ENCODE data around the gene BAK1. TPM values are rescaled to one million over a fixed set of nuclear protein-coding genes. Genes with fewer than 3 reads are reported as not detected.

BAK1 gene
- total and polyA plus RNA-seq, 2 of the 13 experiments (the other 11 are each of a cell fraction or from before 2014, with no cell fraction given): 15.0 to 23.8 TPM

DNA sequence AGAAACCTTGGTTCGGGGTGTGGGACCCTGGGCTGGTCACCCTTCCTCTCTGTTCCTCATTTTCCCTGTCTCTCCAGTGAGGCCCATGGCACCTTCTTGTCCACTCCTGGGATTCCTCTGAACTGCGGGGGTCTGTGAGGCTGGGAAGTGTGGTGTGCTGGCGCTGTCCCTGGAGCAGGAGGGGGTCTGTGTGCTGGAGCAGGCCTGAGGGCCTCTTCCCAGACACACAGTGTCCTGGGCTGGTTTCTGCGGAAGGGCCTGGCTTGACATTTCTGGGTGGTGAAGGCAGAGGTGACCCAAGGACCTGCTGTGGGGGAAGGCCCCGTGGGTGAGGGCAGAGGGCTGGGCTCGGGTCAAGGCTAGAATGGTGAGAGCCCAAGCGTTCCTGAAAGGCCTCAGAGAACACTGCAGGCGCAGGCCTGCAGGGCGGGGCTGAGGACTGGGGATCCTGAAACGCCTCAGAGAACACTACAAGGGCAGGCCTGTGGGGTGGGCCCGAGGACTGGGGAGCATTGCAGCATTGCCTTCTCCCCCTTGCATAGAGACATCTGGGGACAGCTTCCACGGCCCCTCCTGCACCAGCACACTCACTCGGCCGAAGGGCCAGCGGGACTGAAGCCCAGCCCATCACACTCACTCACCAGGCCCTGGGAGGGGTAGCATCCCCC is 10.6 kb upstream of the BAK1 start (continued):
- 0 out of 2 replicates have a peak, but pooled peaks have one; percentile 5 for TF ChIP-seq PITX1 (CRISPR knock-in tag; IDR thresholded peaks at IDR 0.05)
- 0 out of 2 replicates have a peak, but pooled peaks have one; percentile 28 for TF ChIP-seq CREM (IDR thresholded peaks at IDR 0.05)
- TF ChIP-seq CREM (CRISPR knock-in tag; IDR thresholded peaks at IDR 0.05): no peak
- 0 out of 2 replicates have a peak, but pooled peaks have one; percentile 48 for TF ChIP-seq ZNF713 (CRISPR knock-in tag; IDR thresholded peaks at IDR 0.05)
- 0 out of 2 replicates have a peak, but pooled peaks have one; percentile 11 for TF ChIP-seq ARID2 (CRISPR knock-in tag; IDR thresholded peaks at IDR 0.05; ENCODE audit: borderline replicate concordance)
- 0 out of 2 replicates have a peak, but pooled peaks have one; percentile 9 for TF ChIP-seq ZNF83 (CRISPR knock-in tag; IDR thresholded peaks at IDR 0.05; ENCODE audit: borderline replicate concordance)
- TF ChIP-seq ZMYM2 (CRISPR knock-in tag; IDR thresholded peaks at IDR 0.05): peak; percentile 68; the same call in 1 of the 2 replicates
- TF ChIP-seq, protein P1, sequence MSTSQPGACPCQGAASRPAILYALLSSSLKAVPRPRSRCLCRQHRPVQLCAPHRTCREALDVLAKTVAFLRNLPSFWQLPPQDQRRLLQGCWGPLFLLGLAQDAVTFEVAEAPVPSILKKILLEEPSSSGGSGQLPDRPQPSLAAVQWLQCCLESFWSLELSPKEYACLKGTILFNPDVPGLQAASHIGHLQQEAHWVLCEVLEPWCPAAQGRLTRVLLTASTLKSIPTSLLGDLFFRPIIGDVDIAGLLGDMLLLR (CRISPR knock-in tag; IDR thresholded peaks at IDR 0.05): no peak
- TF ChIP-seq, protein P2, sequence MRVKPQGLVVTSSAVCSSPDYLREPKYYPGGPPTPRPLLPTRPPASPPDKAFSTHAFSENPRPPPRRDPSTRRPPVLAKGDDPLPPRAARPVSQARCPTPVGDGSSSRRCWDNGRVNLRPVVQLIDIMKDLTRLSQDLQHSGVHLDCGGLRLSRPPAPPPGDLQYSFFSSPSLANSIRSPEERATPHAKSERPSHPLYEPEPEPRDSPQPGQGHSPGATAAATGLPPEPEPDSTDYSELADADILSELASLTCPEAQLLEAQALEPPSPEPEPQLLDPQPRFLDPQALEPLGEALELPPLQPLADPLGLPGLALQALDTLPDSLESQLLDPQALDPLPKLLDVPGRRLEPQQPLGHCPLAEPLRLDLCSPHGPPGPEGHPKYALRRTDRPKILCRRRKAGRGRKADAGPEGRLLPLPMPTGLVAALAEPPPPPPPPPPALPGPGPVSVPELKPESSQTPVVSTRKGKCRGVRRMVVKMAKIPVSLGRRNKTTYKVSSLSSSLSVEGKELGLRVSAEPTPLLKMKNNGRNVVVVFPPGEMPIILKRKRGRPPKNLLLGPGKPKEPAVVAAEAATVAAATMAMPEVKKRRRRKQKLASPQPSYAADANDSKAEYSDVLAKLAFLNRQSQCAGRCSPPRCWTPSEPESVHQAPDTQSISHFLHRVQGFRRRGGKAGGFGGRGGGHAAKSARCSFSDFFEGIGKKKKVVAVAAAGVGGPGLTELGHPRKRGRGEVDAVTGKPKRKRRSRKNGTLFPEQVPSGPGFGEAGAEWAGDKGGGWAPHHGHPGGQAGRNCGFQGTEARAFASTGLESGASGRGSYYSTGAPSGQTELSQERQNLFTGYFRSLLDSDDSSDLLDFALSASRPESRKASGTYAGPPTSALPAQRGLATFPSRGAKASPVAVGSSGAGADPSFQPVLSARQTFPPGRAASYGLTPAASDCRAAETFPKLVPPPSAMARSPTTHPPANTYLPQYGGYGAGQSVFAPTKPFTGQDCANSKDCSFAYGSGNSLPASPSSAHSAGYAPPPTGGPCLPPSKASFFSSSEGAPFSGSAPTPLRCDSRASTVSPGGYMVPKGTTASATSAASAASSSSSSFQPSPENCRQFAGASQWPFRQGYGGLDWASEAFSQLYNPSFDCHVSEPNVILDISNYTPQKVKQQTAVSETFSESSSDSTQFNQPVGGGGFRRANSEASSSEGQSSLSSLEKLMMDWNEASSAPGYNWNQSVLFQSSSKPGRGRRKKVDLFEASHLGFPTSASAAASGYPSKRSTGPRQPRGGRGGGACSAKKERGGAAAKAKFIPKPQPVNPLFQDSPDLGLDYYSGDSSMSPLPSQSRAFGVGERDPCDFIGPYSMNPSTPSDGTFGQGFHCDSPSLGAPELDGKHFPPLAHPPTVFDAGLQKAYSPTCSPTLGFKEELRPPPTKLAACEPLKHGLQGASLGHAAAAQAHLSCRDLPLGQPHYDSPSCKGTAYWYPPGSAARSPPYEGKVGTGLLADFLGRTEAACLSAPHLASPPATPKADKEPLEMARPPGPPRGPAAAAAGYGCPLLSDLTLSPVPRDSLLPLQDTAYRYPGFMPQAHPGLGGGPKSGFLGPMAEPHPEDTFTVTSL (CRISPR knock-in tag; IDR thresholded peaks at IDR 0.05; ENCODE audit: borderline replicate concordance): peak; percentile 10; the same call in 1 of the 2 replicates
- TF ChIP-seq SP5 (CRISPR knock-in tag; IDR thresholded peaks at IDR 0.05; ENCODE audit: borderline replicate concordance, low read depth): peak; percentile 60
- TF ChIP-seq, protein P3, sequence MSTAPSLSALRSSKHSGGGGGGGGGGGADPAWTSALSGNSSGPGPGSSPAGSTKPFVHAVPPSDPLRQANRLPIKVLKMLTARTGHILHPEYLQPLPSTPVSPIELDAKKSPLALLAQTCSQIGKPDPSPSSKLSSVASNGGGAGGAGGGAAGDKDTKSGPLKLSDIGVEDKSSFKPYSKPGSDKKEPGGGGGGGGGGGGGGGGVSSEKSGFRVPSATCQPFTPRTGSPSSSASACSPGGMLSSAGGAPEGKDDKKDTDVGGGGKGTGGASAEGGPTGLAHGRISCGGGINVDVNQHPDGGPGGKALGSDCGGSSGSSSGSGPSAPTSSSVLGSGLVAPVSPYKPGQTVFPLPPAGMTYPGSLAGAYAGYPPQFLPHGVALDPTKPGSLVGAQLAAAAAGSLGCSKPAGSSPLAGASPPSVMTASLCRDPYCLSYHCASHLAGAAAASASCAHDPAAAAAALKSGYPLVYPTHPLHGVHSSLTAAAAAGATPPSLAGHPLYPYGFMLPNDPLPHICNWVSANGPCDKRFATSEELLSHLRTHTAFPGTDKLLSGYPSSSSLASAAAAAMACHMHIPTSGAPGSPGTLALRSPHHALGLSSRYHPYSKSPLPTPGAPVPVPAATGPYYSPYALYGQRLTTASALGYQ (CRISPR knock-in tag; IDR thresholded peaks at IDR 0.05): no peak
- TF ChIP-seq STAG1 (CRISPR knock-in tag; IDR thresholded peaks at IDR 0.05): peak; percentile 24
- peak; percentile 72 for TF ChIP-seq PHF8 (CRISPR knock-in tag; IDR thresholded peaks at IDR 0.05)
- TF ChIP-seq, protein P4, sequence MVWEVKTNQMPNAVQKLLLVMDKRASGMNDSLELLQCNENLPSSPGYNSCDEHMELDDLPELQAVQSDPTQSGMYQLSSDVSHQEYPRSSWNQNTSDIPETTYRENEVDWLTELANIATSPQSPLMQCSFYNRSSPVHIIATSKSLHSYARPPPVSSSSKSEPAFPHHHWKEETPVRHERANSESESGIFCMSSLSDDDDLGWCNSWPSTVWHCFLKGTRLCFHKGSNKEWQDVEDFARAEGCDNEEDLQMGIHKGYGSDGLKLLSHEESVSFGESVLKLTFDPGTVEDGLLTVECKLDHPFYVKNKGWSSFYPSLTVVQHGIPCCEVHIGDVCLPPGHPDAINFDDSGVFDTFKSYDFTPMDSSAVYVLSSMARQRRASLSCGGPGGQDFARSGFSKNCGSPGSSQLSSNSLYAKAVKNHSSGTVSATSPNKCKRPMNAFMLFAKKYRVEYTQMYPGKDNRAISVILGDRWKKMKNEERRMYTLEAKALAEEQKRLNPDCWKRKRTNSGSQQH (CRISPR knock-in tag; IDR thresholded peaks at IDR 0.05; ENCODE audit: low read depth): peak; percentile 43; the same call in 1 of the 2 replicates
- TF ChIP-seq, protein P5, sequence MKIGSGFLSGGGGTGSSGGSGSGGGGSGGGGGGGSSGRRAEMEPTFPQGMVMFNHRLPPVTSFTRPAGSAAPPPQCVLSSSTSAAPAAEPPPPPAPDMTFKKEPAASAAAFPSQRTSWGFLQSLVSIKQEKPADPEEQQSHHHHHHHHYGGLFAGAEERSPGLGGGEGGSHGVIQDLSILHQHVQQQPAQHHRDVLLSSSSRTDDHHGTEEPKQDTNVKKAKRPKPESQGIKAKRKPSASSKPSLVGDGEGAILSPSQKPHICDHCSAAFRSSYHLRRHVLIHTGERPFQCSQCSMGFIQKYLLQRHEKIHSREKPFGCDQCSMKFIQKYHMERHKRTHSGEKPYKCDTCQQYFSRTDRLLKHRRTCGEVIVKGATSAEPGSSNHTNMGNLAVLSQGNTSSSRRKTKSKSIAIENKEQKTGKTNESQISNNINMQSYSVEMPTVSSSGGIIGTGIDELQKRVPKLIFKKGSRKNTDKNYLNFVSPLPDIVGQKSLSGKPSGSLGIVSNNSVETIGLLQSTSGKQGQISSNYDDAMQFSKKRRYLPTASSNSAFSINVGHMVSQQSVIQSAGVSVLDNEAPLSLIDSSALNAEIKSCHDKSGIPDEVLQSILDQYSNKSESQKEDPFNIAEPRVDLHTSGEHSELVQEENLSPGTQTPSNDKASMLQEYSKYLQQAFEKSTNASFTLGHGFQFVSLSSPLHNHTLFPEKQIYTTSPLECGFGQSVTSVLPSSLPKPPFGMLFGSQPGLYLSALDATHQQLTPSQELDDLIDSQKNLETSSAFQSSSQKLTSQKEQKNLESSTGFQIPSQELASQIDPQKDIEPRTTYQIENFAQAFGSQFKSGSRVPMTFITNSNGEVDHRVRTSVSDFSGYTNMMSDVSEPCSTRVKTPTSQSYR (CRISPR knock-in tag; IDR thresholded peaks at IDR 0.05; ENCODE audit: borderline replicate concordance): peak; percentile 53; the same call in 1 of the 2 replicates
- peak; percentile 93 to 94 for TF ChIP-seq NR2F1 (CRISPR knock-in tag; IDR thresholded peaks at IDR 0.05)

All from HepG2 (cell line).